Measurements from ENCODE around the gene PMM1.

DNA sequence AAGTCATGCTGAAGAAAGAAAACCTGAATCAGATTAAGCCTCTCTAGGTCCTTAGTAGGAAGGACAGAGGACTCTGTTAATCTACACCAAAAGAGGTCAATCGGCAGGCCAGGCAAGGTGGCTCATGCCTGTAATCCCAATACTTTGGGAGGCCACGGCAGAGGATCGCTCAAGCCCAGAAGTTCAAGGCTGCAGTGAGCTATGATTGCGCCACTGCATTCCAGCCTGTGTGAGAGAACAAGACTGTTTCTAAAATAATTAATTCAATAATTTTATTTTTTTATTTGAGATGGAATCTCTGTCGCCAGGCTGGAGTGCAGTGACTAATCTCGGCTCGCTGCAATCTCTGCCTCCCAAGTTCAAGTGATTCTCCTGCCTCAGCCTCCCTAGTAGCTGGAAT lies 35.9 kb upstream of the PMM1 start:
- TF ChIP-seq, protein P1, sequence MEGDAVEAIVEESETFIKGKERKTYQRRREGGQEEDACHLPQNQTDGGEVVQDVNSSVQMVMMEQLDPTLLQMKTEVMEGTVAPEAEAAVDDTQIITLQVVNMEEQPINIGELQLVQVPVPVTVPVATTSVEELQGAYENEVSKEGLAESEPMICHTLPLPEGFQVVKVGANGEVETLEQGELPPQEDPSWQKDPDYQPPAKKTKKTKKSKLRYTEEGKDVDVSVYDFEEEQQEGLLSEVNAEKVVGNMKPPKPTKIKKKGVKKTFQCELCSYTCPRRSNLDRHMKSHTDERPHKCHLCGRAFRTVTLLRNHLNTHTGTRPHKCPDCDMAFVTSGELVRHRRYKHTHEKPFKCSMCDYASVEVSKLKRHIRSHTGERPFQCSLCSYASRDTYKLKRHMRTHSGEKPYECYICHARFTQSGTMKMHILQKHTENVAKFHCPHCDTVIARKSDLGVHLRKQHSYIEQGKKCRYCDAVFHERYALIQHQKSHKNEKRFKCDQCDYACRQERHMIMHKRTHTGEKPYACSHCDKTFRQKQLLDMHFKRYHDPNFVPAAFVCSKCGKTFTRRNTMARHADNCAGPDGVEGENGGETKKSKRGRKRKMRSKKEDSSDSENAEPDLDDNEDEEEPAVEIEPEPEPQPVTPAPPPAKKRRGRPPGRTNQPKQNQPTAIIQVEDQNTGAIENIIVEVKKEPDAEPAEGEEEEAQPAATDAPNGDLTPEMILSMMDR (IDR thresholded peaks at IDR 0.05): no peak
- TF ChIP-seq POLR2A (IDR thresholded peaks at IDR 0.05; ENCODE audit: low read depth): no peak
- TF ChIP-seq EP300 (IDR thresholded peaks at IDR 0.05): no peak

Measured in esophagus muscularis mucosa (tissue), 4 donors.